K562 (cell line): ENCODE measurements around the gene PGBD1. TPM values are rescaled to one million over a fixed set of nuclear protein-coding genes. Genes with fewer than 3 reads are reported as not detected.

Experiments used
- CLOCK ChIP-seq: fragments of 250-450 bp; sonication (Bioruptor Pico); IDR thresholded peaks from 2 replicates; pipeline ENCODE4 v1.4.0; 2020; ENCODE audit warnings: mild to moderate bottlenecking, moderate library complexity, borderline replicate concordance
- CREM ChIP-seq: IDR thresholded peaks from 2 replicates; pipeline ENCODE4 v1.6.1; 2014; ENCODE audit warnings: antibody characterized with exemption, low read depth
- HDAC6 ChIP-seq: IDR thresholded peaks from 2 replicates; pipeline ENCODE4 v1.6.1; 2012; ENCODE audit warnings: low read depth, mild to moderate bottlenecking, control low read depth, inconsistent platforms, low read length, moderate library complexity
- HMG20A ChIP-seq: fragments of 450-650 bp; formaldehyde crosslinking; conservative IDR thresholded peaks from 2 replicates; pipeline ENCODE4 v1.4.0; 2020; ENCODE audit warnings: mild to moderate bottlenecking, mixed read lengths
- IFI16 ChIP-seq: fragments of 250-450 bp; sonication (Bioruptor Pico); IDR thresholded peaks from 2 replicates; pipeline ENCODE4 v2.1.2; 2022; ENCODE audit warnings: mild to moderate bottlenecking, inconsistent platforms
- MCM5 ChIP-seq: fragments of 450-650 bp; IDR thresholded peaks from 2 replicates; pipeline ENCODE4 v1.6.1; 2016; ENCODE audit warnings: low read depth
- NRF1 ChIP-seq, 2 experiments: fragments of 450-650 bp; IDR thresholded peaks in 1 of 2; conservative IDR thresholded peaks in 1 of 2; 2 replicates each; pipeline ENCODE4 v1.6.1; 2014; ENCODE audit warnings: mild to moderate bottlenecking in 2 of 2
- PPARD ChIP-seq: fragments of 250-450 bp; sonication (Bioruptor Pico); IDR thresholded peaks from 2 replicates; pipeline ENCODE4 v1.8.0; 2022; ENCODE audit warnings: inconsistent platforms, mild to moderate bottlenecking, moderate library complexity
- PURB ChIP-seq: sonication (generic); formaldehyde crosslinking; IDR thresholded peaks from 2 replicates; pipeline ENCODE4 v1.9.0; 2021; ENCODE audit warnings: low read depth, mild to moderate bottlenecking, missing genetic modification reagents
- RBM25 ChIP-seq: fragments of 200-400 bp; formaldehyde crosslinking; IDR thresholded peaks from 2 replicates; pipeline ENCODE4 v1.6.1; 2018; ENCODE audit warnings: low read length, low read depth, moderate library complexity; ENCODE audit not compliant: severe bottlenecking
- RCOR1 ChIP-seq, 2 experiments: IDR thresholded peaks; 2 replicates each; pipeline ENCODE4 v1.6.1; 2012; ENCODE audit warnings: low read depth in 2 of 2, low read length in 2 of 2, borderline replicate concordance in 1 of 2, improper control_type of control experiment in 1 of 2
- SMARCB1 ChIP-seq: IDR thresholded peaks from 2 replicates; pipeline ENCODE4 v1.6.1; 2011; ENCODE audit warnings: improper control_type of control experiment, low read depth; ENCODE audit not compliant: insufficient read length
- SMARCC2 ChIP-seq: fragments of 450-650 bp; IDR thresholded peaks from 2 replicates; pipeline ENCODE4 v1.6.1; 2017; ENCODE audit warnings: antibody characterized with exemption, moderate library complexity, mild to moderate bottlenecking, low read depth
- SRSF7 ChIP-seq: fragments of 200-400 bp; formaldehyde crosslinking; optimal IDR thresholded peaks from 2 replicates; pipeline ENCODE3; 2017; ENCODE audit warnings: mild to moderate bottlenecking, low read depth, low read length
- TAF9B ChIP-seq: fragments of 450-650 bp; IDR thresholded peaks from 2 replicates; pipeline ENCODE4 v1.6.1; 2018; ENCODE audit warnings: mild to moderate bottlenecking; ENCODE audit not compliant: partially characterized antibody
- ZFX ChIP-seq: sonication (generic); formaldehyde crosslinking; IDR thresholded peaks from 2 replicates; pipeline ENCODE4 v1.8.0; 2022; ENCODE audit warnings: mild to moderate bottlenecking, missing genetic modification reagents, moderate library complexity
- ZKSCAN8 ChIP-seq: fragments of 200-800 bp; sonication (Bioruptor generic); IDR thresholded peaks from 2 replicates; pipeline ENCODE4 v1.6.1; 2016; ENCODE audit warnings: missing genetic modification characterization, missing compliant biosample characterization
- ZNF184 ChIP-seq: sonication (generic); formaldehyde crosslinking; IDR thresholded peaks from 2 replicates; pipeline ENCODE4 v1.5.0; 2020; ENCODE audit warnings: missing genetic modification reagents
- ZNF239 ChIP-seq: fragments of 250-450 bp; sonication (Bioruptor Pico); IDR thresholded peaks from 2 replicates; pipeline ENCODE4 v1.4.0; 2020; ENCODE audit warnings: mild to moderate bottlenecking
- ZNF507 ChIP-seq: conservative IDR thresholded peaks from 2 replicates; pipeline ENCODE4 v1.6.1; 2017; ENCODE audit warnings: missing genetic modification characterization, missing compliant biosample characterization
- polyA plus RNA-seq, 8 experiments: library from polyadenylated mRNA; depleted of rRNA in 4 of 8; stranded (reverse) in 5 of 8; unstranded in 3 of 8; fragments of >200 nt; fragmentation: Nextera tagmentation in 2 of 8; fragmentation: Illumina TruSeq in 1 of 8; extraction: Ambion mirVana in 2 of 8; extraction: Trizol in 1 of 8; gene quantifications; 2 replicates each; pipeline versions ENCODE4 v1.2.1 to v1.2.3, GENCODE V29; 2011 to 2014; ENCODE audit warnings: inconsistent platforms in 1 of 8, missing spikeins in 1 of 8
- total RNA-seq, 7 experiments: library from RNA; depleted of rRNA in 6 of 7; stranded (reverse); fragments of >200 nt in 6 of 7; fragmentation: Illumina TruSeq in 2 of 7; extraction: Trizol in 2 of 7; gene quantifications; 2 replicates each; pipeline versions ENCODE4 v1.2.1 to v1.2.3, GENCODE V29; 2011 to 2021; ENCODE audit warnings: low replicate concordance in 1 of 7
- TF ChIP-seq, protein P1 (sequence below): fragments of 450-650 bp; IDR thresholded peaks from 2 replicates; pipeline ENCODE4 v1.6.1; 2016; ENCODE audit warnings: antibody characterized with exemption
- TF ChIP-seq, protein P2 (sequence below), 2 experiments: fragments of 200-800 bp in 1 of 2; sonication (Bioruptor generic) in 1 of 2; sonication (generic) in 1 of 2; formaldehyde crosslinking in 1 of 2; IDR thresholded peaks in 1 of 2; conservative IDR thresholded peaks in 1 of 2; 2 replicates each; pipeline versions ENCODE4 v1.5.0 to v1.6.1; 2016 to 2020; ENCODE audit warnings: missing compliant biosample characterization in 1 of 2, missing genetic modification characterization in 1 of 2, missing genetic modification reagents in 1 of 2
- TF ChIP-seq, protein P3 (sequence below), 2 experiments: fragments of 450-650 bp in 1 of 2; sonication (generic) in 1 of 2; formaldehyde crosslinking; conservative IDR thresholded peaks; 2 replicates each; pipeline versions ENCODE4 v1.4.0 to v1.8.1; 2020 to 2022; ENCODE audit warnings: mild to moderate bottlenecking in 1 of 2, missing genetic modification reagents in 1 of 2

PGBD1 gene
- total and polyA plus RNA-seq, 9 of the 15 experiments (the other 6 are each of a cell fraction or from before 2014, with no cell fraction given): 3.3 to 9.0 (median 7.3) TPM

DNA sequence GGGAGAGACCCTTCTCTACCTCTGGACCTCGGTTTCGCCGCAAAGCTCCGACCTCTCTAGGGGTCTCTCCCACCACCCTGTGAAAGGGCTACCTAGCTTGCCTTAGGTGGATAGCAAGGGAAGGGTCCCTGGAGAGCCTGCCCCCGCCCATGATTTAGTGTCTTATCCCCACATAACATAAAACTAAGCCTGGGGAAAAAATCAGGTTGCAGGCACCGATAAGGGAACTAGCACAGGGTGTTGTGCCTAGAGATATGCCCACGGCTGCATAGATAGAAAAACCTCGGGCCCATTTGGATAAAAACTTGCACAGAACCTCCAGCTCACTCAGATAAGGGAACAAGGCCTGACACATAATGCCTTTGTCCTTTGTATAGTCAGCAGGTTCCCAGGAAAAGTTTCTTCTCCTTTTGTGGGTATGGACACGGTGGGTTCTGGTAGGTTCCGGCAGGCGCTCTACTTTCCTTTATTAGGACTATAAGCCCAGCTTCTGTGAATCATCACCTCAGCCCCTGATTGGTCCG lies 53.7 kb downstream of the PGBD1 start (continued):
- TF ChIP-seq ZKSCAN8 (peak; percentile 94), TAF9B (peak; percentile 6), ZNF507 (tag) (no peak), HMG20A (CRISPR knock-in tag) (no peak), SMARCC2 (peak; percentile 94), SMARCB1 (no peak), PURB (CRISPR knock-in tag) (no peak), RBM25 (peak; percentile 85), HDAC6 (no peak), NRF1 (conservative IDR thresholded peaks at IDR 0.05 in 1 of 2, IDR thresholded peaks at IDR 0.05 in 1 of 2) (no peak), RCOR1 (IDR thresholded peaks at IDR 0.05; ENCODE audit: borderline replicate concordance in 1 of 2, low read depth in 2 of 2, low read length in 2 of 2) (peak; percentile 90 to 99; a peak in 3 of 4 replicates), SRSF7 (no peak), ZNF239 (CRISPR knock-in tag) (no peak; the same call in 1 of the 2 replicates), IFI16 (no peak), PPARD (CRISPR knock-in tag) (no peak), ZFX (peak; percentile 76; the same call in 1 of the 2 replicates), CLOCK (peak; percentile 67; the same call in 1 of the 2 replicates), ZNF184 (CRISPR knock-in tag) (no peak), MCM5 (no peak), CREM (peak; percentile 76)
- TF ChIP-seq, protein P1, sequence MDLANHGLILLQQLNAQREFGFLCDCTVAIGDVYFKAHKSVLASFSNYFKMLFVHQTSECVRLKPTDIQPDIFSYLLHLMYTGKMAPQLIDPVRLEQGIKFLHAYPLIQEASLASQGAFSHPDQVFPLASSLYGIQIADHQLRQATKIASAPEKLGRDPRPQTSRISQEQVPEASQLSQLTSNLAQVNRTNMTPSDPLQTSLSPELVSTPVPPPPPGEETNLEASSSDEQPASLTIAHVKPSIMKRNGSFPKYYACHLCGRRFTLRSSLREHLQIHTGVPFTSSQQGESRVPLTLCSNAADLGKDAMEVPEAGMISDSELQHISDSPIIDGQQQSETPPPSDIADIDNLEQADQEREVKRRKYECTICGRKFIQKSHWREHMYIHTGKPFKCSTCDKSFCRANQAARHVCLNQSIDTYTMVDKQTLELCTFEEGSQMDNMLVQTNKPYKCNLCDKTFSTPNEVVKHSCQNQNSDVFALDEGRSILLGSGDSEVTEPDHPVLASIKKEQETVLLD: peak; percentile 78
- TF ChIP-seq, protein P2, sequence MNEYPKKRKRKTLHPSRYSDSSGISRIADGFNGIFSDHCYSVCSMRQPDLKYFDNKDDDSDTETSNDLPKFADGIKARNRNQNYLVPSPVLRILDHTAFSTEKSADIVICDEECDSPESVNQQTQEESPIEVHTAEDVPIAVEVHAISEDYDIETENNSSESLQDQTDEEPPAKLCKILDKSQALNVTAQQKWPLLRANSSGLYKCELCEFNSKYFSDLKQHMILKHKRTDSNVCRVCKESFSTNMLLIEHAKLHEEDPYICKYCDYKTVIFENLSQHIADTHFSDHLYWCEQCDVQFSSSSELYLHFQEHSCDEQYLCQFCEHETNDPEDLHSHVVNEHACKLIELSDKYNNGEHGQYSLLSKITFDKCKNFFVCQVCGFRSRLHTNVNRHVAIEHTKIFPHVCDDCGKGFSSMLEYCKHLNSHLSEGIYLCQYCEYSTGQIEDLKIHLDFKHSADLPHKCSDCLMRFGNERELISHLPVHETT (CRISPR knock-in tag; conservative IDR thresholded peaks at IDR 0.05 in 1 of 2, IDR thresholded peaks at IDR 0.05 in 1 of 2): peak in 1 of 2 experiments; percentile 94; a peak in 2 of 4 replicates
- TF ChIP-seq, protein P3, sequence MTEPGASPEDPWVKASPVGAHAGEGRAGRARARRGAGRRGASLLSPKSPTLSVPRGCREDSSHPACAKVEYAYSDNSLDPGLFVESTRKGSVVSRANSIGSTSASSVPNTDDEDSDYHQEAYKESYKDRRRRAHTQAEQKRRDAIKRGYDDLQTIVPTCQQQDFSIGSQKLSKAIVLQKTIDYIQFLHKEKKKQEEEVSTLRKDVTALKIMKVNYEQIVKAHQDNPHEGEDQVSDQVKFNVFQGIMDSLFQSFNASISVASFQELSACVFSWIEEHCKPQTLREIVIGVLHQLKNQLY (CRISPR knock-in tag; conservative IDR thresholded peaks at IDR 0.05): no peak
